Ecto neural progenitor cell (in vitro differentiated cells): ENCODE results near the gene ATP8B4.

Source experiments
- DNase-seq: peaks from one replicate; pipeline ENCODE4 v3.0.0-alpha.2; 2018; ENCODE audit warnings: low spot score

ATP8B4 gene

DNA sequence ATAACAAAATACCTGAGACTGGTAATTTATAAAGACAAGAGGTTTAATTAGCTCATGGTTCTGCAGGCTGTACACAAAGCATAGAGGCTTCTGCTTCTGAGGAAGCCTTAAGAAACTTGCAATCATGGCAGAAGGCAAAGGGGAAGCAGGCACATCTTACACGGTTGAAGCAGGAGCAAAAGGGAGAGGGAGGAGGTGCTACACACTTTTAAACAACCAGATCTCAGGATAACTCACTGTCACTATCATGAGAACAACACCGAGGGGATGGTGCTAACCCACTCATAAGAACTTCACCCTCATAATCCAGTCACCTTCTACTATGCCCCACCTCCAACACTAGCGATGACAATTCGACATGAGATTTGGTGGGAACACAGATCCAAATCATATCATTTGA, 54.4 kb downstream of the ATP8B4 start:
- DNase-seq, result no peak

GRCh38 chr15:50063226-50063625, 55.8 kb downstream of the ATP8B4 start:
- DNase-seq, result no peak

- no peak for DNase-seq
Measured at GRCh38 chr15:50061503-50061902, 57.5 kb downstream of the ATP8B4 start.

GRCh38 chr15:50059883-50060282, 59.1 kb downstream of the ATP8B4 start:
- no peak for DNase-seq

DNA sequence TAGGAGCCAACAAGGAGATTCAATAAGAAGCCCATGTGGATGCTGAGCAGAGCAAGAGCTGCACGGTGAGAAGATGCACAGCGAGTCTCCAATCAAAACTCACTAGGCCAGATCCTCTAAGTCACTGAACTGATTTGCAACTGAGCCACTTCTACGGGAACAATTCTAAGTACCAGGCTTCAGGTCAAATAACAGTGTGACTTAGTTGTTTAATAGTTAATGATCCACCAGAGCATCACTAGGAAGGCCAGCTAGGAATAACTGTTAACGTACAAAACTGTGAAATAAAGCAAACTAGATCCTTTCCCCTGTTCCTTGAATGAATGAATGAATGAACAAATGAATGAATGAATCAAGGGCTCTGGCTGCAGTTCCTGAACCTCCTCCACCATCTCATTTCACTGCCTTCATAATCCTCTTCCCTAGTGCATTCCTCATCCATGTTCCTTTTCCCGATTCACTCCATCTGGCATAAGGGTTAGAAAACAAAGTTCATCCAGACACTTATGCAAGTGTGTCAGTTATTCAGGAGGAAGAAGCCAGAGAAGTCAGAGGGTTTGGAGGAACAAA, 59.7 kb downstream of the ATP8B4 start:
- DNase-seq, result no peak

- no peak for DNase-seq
Measured at GRCh38 chr15:50057905-50058639, 61.0 kb downstream of the ATP8B4 start.

DNA sequence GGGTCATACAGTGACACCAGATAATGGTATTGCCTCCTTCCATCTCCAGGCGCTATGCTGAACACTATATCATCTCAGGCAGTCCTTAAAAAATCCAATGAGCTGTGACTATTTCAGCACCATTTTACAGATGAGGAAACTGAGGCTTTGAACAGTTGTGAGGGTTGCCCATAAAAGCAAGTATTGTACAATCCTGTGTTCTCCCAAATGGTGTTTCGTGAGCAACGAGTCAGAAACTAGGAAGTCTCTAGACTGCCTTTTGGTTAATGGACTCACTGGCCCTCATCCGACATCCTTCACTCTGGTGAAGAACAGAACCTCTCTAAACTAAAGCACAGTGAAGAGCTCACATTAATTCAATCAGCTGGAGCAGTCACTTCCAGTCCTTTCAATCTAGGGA, 61.8 kb downstream of the ATP8B4 start:
- DNase-seq, result no peak

DNA sequence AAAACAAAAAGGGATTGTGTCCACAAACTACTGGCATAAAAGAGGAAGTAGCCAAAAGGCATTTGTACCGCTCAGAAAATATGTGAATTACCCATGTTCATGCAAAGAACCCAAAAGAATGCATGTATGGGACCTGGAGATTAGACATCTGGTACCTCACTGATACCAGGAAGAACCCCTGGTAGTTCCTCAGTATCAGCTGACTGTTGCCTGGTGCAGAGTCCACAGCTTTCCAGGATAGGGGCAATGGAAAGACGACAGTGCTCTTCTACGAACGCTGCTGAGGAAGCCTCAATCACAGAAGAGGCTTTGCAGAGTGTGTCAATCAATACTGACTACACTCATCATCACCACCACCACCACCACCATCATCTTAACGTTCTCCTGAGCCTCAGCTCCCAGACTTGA, 63.3 kb downstream of the ATP8B4 start:
- no peak for DNase-seq

GRCh38 chr15:50055332-50055731, 63.7 kb downstream of the ATP8B4 start:
- no peak for DNase-seq

DNA sequence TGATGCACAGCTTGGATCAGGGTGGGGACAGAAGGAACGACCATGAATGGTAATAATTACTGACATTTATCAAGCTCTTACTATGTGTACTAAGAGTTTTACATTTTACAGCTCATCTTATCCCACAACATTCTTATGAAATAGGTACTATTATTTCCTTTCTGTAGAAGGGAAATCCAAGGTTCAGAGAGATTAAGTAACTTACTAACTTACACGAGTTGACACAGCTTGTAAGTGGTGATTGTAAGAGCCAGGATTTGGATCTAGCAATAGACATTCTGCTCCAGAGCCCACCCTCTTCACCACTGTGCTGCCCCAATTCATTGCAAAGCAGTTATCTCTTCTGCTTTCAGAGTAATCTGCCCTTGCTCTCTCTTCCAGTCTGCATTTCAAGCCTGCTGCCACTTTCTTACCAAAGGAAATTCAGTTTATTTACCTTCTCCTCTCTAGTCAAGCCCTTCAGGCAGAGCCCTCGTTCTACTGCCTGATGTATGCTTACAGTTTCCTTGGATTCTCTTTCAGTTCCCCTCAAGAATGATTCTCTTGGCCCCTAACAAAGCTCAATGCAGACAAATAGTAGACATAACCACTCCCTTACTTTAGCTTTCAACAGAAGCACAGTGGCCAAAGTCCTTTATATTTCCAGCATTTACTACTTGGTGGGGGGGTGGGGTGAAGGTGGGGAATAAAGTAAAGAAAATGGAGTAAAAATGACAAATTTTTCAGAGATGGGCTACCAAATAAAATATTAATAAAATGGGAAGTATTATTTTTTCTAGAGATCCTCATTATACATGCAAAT, 65.8 kb downstream of the ATP8B4 start:
- DNase-seq, result no peak

GRCh38 chr15:50051811-50052419, 67.1 kb downstream of the ATP8B4 start:
- peak; percentile 48 for DNase-seq

DNA sequence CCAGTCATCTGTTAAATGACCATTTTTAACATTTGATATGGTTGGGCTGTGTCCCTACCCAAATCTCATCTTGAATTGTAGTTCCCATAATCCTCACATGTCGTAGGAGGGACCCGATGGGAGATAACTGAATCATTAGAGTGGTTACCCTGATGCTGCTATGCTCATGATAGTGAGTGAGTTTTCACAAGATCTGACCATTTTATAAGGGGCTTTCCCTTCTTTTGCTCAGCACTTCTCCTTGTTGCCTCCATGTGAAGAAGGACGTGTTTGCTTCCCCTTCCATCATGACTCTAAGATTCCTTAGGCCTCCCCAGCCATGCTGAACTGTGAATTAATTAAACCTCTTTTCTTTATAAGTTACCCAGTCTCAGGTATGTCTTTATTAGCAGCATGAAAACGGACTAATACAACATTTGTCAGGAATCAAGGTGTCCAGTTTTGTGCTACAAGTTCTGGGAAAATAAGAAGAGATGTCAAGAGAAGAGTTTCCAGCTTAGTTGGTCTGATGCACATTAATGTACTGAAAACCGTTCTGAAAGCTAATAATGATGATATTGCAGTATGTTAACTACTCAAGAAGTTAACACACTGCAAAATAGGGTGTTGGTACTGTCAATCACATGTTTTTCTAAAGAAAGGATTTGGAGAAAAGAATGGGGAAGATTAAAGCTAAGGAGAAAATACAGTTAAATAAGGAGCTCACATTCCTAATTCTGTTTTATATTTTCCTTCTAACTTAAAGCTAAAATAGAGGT, 67.9 kb downstream of the ATP8B4 start:
- no peak for DNase-seq

- DNase-seq, result no peak
Measured at GRCh38 chr15:50049871-50050270, 69.2 kb downstream of the ATP8B4 start.

- DNase-seq, result no peak
Measured at GRCh38 chr15:50046867-50047266, 72.2 kb downstream of the ATP8B4 start.

- no peak for DNase-seq
Measured at GRCh38 chr15:50046159-50046558, 72.9 kb downstream of the ATP8B4 start.

DNA sequence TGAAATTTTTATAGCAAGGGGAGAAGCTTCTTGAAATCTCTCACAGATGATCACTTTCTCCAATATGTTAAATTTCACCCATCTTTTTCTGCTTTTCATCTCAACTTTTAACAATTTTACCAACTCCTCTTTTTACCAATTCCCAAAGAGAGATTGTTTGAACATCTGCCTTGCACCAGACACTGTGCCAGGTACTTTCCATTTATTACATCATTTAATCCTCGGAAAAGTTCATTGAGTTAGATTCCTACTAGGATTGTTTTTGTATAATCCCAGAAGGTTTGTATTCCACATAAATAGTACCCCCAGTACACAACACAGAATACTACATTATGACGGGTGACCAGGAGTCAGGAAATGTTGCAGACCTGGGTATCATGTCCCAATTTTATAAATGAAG, 74.1 kb downstream of the ATP8B4 start:
- no peak for DNase-seq

GRCh38 chr15:50044406-50044805, 74.6 kb downstream of the ATP8B4 start:
- no peak for DNase-seq

DNA sequence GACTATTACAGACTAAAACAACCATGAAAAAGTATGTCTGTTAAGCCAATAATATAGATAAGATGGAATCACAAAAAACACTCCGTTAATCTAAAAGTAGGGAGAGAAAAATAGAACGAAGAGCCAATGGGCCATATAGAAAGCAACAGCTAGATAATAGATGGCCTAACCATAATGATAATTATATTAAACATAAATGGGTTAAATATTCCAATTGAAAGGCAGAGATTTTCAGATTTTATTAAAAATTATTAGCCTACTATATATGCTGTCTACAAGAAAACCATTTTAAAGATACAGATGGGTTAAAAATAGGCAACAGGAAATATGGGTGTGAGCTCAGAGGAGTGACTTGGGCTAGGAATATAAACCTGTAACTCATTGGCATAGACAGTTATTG, 76.3 kb downstream of the ATP8B4 start:
- no peak for DNase-seq

- DNase-seq, result no peak
Measured at GRCh38 chr15:50030456-50030855, 88.6 kb downstream of the ATP8B4 start.

- DNase-seq, result no peak
Measured at GRCh38 chr15:50028326-50028725, 90.7 kb downstream of the ATP8B4 start.

- DNase-seq, result no peak
Measured at GRCh38 chr15:50024281-50024680, 94.8 kb downstream of the ATP8B4 start.

DNA sequence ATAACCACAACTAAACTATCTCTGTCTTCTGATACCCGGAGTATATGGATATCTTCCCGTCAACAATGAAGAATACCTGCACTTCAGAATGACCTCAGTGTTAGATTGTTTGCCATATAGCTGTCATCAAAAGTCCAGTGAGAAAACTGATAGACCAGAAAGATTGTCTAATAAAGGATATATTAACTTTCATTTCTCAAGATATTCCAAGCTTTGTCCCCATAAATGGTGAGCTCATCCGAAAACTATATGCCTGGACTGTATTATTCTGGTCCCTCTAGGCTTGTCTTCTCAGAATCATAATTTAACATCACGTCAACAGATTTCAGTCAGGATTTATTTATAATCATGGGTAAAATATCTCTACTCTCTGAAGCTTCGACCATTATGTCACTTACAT, 100.5 kb downstream of the ATP8B4 start:
- no peak for DNase-seq
